AG04449 (cell line): Measurements from ENCODE around the gene ST6GALNAC1.

Source experiments
- CTCF ChIA-PET: fragments of 350-600 bp; formaldehyde crosslinking; extraction: SDS; loops from one replicate; lab custom pipeline; 2021; ENCODE audit warnings: antibody characterized with exemption; lab: Yijun Ruan, JAX
- POLR2A ChIA-PET: fragments of 400-600, 350-600 bp; formaldehyde crosslinking; extraction: SDS; loops from one replicate; lab custom pipeline; 2020; ENCODE audit warnings: antibody characterized with exemption, inconsistent platforms; lab: Yijun Ruan, JAX
- DNase-seq: peaks from one replicate; pipeline ENCODE4 v3.0.0-alpha.2; 2010; ENCODE audit warnings: low read depth, low spot score
- H3K4me3 ChIP-seq: 2 replicates; pipeline ENCODE4 v1.5.1; 2011; ENCODE audit warnings: low read depth, mild to moderate bottlenecking, control low read depth, low read length
- TF ChIP-seq, protein P1 (sequence below): IDR thresholded peaks from one replicate; pipeline ENCODE4 v1.5.1; 2011; ENCODE audit warnings: mild to moderate bottlenecking, moderate library complexity, low read length, control low read depth, inconsistent platforms; ENCODE audit not compliant: insufficient read depth; ENCODE audit errors: missing control alignments

The ST6GALNAC1 gene

DNA sequence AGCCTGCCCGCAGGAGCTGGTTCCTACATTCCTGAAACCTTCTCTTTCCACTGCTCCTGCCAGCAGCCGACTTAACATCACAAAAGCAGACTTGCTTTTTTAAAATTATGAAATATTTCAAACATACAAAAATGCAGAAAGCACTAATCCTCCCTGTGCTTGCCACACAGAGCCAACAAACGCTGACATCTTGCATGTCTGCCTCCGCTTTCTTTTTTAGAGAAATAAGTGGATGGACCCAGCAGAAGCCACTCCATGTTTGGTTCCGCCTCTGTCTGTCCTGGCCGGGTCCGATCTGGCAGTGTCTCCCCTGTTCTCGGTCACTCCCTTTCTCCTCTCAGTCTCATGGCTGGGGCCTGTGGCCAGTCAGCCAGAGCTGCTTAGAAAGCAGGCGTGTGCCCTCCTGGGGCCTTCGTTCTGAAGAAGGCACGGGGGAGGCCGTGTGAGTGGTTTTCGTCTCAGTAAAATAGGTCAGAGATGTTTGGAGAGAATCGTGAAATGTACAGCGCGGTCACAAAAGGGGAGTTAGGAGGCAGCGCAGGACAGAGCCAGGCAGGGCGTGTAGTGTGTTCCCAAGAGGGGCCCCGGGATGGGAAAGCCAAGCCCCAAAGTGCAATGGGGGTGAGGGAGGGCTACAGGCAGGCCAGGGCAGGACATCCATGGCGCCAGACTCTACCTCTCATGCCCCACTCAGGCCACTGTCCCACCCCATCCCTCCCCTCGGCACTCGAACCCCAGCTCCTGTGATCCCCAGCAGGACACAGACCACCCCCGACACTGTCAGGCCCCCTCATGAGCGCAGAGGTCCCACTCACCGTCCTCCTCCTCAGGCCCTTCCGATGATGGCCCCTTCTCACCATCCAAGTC, 44.0 kb upstream of the ST6GALNAC1 start:
- CTCF ChIA-PET: interaction anchor here (1.2 to 1.8 kb wide), 5 partner anchors 9 to 165 kb away, joined by 3 to 7 read pairs (median 6); no protein-coding TSS in a partner anchor
- POLR2A ChIA-PET: no interaction called here

DNA sequence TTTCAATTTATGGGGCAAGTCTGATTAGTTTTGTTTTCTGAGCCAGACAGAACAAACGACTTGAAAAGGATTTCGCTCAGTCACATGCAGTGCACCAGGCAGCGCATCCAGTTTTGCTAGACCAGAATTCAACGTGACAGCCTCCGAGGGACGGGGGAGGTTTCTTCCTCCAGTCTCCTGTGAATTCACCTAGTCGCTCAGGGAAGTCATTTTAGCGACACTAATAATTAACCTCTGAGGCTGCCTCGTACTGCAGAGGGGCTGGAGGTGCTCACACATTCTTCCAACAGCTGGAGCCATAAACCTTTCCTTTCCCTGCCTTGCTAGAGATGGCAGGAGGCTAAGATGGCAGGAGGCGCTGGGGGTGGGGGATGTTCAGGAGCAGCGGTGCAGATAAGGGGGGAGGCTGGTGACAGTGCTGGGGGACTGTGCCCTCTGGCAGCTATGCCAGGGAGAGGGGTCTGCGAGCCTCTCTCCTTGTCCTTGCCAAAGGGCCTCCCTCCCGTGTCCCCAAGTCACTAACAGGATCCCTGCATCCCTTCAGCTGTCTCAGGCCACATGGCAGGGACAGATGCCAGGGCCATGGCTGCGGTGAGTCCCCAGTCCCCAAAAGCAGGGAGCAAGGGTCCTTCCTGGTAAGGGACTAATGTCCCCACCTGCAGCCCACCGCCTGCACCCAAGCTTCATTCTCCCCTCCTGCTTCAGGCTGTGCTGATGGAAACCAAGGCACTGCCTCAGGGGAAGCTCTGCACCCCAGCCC, 43.2 kb upstream of the ST6GALNAC1 start:
- DNase-seq: no peak
- TF ChIP-seq, protein P1, sequence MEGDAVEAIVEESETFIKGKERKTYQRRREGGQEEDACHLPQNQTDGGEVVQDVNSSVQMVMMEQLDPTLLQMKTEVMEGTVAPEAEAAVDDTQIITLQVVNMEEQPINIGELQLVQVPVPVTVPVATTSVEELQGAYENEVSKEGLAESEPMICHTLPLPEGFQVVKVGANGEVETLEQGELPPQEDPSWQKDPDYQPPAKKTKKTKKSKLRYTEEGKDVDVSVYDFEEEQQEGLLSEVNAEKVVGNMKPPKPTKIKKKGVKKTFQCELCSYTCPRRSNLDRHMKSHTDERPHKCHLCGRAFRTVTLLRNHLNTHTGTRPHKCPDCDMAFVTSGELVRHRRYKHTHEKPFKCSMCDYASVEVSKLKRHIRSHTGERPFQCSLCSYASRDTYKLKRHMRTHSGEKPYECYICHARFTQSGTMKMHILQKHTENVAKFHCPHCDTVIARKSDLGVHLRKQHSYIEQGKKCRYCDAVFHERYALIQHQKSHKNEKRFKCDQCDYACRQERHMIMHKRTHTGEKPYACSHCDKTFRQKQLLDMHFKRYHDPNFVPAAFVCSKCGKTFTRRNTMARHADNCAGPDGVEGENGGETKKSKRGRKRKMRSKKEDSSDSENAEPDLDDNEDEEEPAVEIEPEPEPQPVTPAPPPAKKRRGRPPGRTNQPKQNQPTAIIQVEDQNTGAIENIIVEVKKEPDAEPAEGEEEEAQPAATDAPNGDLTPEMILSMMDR: no peak
- ChIA-PET CTCF (interaction anchor here (1.7 to 1.8 kb wide), 2 partner anchors 28 to 164 kb away, joined by 6 to 7 read pairs; no protein-coding TSS in a partner anchor), POLR2A (no interaction called here)
- no peak overlapping the region for H3K4me3 ChIP-seq

More for the DNA sequence above, 44.0 kb upstream of the ST6GALNAC1 start:
- H3K4me3 ChIP-seq: no peak overlapping the region
- TF ChIP-seq, protein P1: no peak
- DNase-seq: no peak

DNA sequence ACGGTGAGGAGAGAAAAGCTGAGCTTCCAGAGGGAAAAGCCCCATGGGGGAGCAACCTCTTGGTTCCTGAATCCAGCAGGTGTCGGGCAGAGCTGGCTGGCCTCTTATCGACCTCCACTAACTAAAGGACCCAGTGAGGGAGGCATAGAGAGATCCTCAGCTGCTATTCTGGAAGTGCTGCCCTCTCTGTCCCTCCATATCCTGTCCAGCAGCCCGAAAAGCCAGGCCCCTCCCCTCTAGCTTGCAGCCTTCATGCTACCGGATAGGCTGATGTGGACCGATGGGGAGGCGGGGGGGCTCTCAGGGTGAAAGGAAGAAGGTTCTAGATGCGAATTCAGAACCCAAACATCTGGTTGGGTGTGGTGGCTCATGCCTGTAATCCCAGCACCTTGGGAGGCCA, 42.3 kb upstream of the ST6GALNAC1 start:
- H3K4me3 ChIP-seq: no peak overlapping the region
- ChIA-PET CTCF (interaction anchor here (1.1 to 1.7 kb wide), 2 partner anchors 62 to 163 kb away, joined by 3 to 7 read pairs; no protein-coding TSS in a partner anchor), POLR2A (no interaction called here)
- no peak for DNase-seq
- TF ChIP-seq, protein P1: no peak

DNA sequence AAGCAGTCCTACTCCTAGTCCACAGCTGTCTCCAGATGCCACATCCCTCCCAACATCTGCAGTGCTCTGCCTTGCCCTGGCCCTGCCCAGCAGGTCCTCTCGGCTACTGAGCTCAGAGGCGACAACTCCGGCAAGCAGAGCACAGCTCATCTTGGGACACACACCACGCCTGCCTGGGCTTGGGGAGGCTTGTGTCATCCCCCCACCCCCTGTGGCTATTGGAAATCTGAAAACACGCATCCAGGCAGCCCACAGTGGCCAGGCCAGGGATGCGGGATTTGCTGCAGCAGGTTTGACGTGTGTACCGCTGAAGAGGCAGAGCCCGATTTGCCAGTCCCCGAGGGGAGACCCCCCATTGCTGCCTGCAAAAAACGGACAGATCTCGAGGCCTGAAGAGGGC, 41.8 kb upstream of the ST6GALNAC1 start:
- DNase-seq: no peak
- H3K4me3 ChIP-seq: no peak overlapping the region
- ChIA-PET POLR2A (no interaction called here), CTCF (interaction anchor here (0.8 to 1.1 kb wide), 2 partner anchors 62 to 163 kb away, joined by 3 to 4 read pairs; no protein-coding TSS in a partner anchor)
- TF ChIP-seq, protein P1: no peak

DNA sequence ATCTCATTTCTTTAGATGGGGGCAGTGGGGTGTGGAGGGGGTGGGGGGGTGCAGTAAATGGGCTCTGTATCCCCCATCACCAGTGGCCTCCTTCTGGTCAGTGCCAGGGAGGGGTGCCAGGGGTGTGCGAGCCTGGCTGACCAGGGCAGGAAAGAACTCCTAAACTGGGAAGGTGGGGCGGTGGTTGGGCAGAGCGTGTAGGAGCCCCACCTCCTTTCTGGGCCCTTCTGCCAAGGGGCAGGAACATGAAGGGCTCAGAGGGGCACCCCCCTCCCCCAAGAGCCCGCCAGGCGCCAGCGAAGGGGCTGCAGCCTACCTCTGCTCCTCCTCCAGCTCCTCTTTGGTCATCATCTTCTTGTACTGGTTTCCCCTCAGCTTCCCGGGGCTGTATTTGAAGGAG, 41.2 kb upstream of the ST6GALNAC1 start:
- POLR2A ChIA-PET: no interaction called here
- TF ChIP-seq, protein P1: no peak
- H3K4me3 ChIP-seq: no peak overlapping the region
- no peak for DNase-seq
- CTCF ChIA-PET: interaction anchor here (0.8 to 1.0 kb wide), 2 partner anchors 10 to 163 kb away, joined by 3 to 4 read pairs; no protein-coding TSS in a partner anchor
